HG02678 (cell line): Measurements from ENCODE around the gene MYOM1.

Experiments used
- ATAC-seq: cut with Tn5 transposase; IDR thresholded peaks from one replicate; pipeline ENCODE4 v1.9.1; 2021; ENCODE audit warnings: mild to moderate bottlenecking, moderate library complexity; ENCODE audit not compliant: unreplicated experiment

The MYOM1 gene

DNA sequence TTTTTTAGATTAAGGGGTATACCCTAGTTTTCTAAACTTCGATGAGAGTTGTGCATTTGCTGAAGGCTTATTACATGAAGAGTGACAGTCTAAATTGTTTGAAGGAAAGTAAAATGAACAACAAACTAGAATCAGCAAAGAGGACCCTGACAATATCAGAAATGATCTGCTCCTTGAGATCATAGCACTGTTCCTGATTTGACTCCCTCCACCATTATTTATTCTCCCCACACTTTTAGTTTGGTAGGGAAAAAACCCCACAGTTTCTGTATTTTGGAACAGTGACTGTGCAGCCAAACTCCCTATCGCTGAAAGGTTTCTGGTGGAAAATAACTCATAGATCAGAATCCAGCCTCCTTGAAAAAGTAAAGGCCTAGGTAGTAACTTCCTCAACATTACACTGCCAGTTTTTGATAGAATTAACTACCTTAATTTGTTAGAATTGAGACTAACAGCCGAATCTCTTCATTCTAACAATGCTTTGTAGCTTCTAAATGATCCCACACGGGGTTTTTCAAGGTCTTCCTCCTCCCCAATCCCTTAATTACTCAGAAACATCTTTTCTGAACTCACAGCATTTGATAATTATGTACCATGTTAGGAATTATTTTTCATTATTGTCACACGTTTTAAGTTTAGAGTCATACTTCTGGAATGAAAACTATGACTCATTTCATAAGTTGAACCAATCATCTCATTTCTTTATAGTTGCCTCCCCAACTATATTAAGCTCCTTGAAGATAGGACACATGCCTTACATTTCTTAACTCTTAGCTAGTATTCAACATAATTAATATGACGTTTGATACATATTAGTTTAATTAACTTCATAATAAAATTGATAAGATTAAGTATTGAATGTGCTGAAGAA, 30.7 kb upstream of the MYOM1 start:
- ATAC-seq, result no peak

GRCh38 chr18:3248658-3249359, 29.0 kb upstream of the MYOM1 start:
- ATAC-seq, result no peak

DNA sequence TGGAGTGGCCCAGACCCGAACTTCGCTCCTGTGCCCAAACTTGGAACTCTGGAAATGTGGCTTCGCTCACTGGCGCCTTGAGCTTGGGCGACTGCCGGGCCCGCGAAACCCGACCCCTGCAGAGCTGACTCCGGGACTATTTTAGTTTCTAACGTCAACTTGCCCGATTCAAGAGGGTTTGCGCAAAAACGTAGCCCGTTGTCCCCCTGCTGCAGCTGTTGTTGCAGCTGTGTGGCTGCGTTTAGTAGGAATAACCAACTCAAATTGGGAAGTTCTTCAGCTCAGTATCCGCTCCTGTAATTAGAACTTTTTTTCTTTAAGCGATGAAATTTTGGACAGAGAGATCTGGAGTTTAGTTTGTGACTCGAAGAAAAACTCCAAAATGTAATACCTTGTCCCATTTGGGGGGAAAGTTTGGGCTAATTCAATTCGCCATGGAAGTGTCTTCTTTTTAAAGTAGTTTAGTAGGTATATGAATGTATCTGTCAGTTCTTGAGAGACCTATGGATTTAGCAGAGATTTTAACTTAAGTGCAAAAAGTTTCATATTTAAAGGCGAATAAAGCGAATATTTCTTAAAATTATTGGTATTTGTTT, 28.4 kb upstream of the MYOM1 start:
- peak; percentile 0 for ATAC-seq

DNA sequence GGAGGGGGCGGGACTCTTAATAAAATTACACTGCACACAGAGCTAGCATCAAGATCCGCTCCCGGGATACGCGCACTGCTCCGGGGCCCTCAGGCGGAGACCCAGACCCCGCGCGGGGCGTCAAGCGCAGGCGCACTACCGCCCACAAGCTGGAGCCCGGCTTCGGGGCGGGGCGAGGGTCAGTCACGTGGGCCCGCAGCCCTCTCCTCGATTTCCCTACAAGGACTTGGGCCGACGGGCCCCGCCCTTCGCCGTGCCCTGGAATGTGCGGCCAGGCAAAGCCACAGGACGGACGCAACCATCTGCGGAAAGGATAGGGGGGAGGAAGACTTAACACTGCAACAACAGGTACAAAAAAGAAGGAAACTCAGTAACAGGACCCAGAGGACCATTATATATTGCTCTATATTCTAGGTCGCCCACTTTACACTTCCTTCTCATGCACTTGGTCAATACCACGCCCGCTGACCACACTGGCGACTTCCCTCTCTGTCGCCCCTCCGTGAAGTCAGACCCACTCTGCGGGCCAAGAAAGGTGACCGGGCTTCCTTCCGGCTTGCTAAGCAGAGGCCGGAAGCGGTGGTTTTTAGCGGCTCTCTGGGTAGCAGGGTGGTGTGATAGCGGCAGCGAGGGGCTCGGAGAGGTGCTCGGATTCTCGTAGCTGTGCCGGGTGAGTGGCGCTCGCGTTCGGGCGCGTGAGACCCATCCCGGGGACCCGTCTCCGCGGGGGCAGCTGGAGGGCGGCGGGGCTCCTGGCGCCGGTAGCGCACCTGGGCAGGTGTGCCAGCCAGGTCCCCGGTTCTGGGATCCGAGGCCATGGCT, 27.7 kb upstream of the MYOM1 start, which contains the start of gene MYL12A:
Gene MYL12A (plus strand): TSS at position 562 of the 822 bp plus-strand sequence. CDS start 5,447 bp downstream, outside the sequence.
- ATAC-seq, result peak; percentile 81

GRCh38 chr18:3246635-3247239, 27.0 kb upstream of the MYOM1 start:
- no peak for ATAC-seq

DNA sequence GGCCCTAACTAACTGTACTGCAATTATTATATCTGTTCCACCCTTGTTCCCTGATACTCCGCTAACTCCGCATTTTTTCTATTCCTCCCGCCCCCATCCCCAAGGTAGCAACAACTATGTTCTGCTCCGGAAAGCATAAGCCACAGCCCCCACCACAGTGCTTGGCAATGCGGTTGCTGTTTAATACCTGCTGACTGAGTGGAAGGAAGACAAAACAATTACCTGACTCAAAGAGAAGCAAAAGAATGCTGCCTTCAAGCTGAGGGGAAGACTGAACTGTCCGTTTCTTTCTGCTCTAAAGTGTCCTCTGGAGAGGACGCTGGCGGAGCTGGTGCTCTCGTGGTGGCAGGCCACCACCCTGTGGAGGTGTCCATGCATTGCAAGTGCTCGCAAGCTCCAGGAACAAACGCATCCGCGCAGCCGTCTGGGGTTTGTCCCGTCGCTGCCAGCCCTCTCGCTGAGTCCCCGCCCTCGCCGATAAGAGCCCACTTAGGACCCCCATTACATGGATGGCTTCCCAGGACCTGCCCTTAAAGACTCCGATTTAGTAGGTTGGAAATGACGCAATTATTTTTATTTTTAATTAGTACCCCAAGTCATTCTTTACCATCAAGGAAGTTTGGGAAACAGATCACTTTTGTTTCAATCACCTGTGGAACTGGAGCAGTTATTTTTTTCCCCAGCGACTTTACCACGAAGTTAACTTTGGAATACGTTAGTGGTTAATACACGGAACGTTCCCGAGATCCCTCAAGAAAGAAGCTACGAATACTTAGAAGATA, 26.3 kb upstream of the MYOM1 start:
- peak; percentile 50 for ATAC-seq

DNA sequence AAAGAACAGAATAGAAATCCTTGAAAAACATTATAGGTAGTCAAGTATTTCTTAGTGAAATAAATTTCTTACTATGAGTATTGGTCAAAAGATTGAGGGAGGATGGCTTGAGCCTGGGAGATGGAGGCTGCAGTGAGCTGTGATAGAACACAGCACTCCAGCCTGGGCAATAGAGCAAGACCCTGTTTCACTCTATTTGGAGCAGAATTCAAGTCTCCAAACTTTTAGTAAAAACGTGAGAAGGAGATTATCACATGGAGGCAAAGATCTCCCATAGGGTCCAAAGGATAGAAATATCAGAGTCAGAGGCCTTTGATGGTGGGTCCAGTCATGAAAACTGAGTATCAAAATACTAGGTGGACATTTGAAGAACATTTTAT, 25.4 kb upstream of the MYOM1 start:
- no peak for ATAC-seq

DNA sequence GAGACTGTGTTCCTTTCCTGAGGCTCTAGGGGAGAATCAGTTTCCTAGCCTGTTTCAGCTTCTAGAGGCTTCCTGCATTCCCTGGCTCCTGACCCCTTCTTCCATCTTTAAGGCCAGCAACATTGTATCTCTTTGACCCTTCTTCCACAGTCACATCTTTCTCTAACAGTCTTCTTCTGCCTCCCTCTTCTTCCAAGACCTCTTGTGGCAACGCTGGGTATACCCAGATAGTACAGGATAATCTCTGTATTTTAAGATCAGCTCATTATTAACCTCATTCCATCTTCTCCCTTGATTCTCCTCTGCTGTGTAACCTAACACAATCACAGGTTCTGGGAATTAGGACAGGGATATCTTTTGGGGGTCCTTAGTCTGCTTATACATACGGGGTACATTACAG, 19.0 kb upstream of the MYOM1 start:
- no peak for ATAC-seq

- no peak for ATAC-seq
These were observed 16.7 kb upstream of the MYOM1 start for GRCh38 chr18:3236470-3236869.

DNA sequence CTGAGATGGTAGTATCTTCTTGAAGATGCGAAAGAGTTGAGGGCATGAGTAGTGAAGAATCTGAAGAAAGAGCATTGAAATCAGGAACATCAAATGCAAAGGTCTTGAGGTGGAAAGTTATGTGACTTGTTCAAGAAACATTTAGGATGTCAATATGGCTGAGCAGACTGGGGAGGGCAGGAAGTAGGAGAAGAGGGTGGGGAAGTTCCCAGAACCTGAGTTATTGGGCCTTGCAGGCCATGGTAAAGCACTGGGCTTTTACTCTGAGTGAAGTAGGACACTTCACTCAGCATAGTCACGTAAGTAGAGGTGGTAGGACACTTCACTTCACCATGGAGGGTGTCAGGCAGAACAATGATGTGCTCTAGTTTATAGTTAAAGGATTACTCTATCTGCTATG, 16.1 kb upstream of the MYOM1 start:
- ATAC-seq, result no peak

- ATAC-seq, result no peak
These were observed 14.7 kb upstream of the MYOM1 start for GRCh38 chr18:3234457-3234856.

- ATAC-seq, result no peak
These were observed 13.8 kb upstream of the MYOM1 start for GRCh38 chr18:3233433-3234168.

DNA sequence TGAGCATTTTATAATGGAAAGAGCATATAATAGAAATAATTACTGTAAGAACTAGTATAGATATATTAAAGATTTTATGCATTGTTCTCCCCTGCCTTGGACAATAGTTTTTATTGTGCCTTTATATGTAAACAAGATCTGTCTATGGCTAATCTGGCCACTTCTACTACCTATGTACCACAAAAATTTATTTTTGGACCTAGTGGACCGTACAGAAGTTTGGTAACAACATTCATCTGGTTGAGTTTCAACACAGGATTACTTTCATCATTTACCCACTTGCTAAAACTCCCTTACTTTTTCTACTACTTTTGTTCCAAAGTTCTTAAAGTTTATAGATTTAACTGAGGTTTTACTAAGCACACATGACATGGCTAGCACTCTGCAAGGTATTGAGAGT, 13.2 kb upstream of the MYOM1 start:
- no peak for ATAC-seq

DNA sequence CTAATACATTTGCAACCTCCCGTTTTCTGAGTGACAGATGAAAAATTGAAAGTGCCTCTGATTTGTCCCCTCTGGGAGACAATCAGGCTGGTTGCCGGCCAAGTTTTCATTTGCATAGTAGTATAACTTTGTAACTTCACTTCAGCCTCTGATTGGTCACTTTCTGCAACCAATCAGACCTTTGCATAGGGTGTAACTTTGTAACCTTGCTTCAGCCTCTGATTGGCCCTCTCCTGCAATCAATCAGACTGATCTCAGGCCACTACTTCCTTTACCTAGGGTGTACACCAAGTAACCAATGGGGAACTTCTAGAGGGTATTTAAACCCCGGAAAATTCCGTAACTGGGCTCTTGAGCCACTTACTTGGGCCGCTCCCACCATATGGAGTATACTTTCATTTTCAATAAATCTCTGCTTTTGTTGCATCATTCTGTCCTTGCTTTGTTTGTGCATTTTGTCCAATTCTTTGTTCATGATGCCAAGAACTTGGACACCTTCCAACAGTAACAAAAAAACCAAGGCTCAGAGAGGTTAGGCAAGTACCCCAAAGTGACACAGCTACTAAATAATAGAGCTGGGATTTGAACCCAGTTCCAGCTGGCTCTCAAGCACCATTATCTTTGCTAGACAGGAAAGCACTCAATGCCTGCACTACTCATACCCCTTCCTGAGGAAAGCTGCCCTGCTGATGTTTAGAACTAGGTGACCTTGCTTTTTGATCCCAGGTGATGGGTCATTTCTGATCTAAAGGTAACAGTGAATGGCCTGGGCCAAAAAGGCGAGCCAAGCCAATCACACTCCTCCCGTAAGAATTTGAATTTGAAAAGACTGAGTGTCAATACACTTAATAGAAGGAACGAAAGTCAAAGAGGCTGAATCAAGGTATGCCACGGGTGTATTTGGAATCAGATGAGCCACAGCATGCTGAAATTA, 10.9 kb upstream of the MYOM1 start:
- no peak for ATAC-seq

DNA sequence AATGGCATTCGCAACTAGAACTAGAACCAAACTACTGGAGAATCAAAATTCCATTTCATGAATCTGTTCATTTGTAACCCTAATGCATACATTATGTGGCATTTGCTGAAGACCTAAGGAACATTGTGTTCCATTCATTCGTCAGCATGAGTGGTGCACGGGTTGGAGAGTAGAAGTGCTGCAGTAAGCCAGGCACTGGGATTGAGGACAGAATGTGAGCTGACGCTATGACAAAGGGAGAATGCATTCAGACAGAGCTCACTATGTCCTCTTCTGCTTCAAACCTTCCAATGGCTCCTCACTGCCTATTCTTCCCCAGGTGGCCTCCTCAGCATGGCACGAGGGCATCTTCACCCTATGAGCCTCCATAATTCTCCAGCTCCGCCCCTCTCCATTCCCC, 6.3 kb upstream of the MYOM1 start:
- no peak for ATAC-seq

DNA sequence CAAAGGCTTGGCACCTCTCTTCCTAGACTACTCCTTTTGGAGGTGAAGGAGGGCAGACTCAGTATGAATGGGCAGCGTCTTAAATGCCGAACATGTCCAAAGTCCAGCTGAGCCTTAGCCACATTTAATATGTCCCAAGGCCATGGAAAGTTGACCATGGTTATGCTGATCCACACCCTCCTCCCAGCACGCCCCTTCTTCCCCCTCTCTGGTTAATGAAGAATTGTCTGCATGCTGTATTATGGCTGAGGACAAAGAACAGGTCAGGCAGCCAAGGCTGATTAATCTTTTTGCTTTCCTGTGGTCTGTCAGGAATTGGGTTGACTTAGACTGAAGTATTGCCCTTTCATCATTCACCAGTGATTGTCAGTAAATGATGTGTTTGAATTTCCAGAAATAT, 5.8 kb upstream of the MYOM1 start:
- ATAC-seq, result no peak

DNA sequence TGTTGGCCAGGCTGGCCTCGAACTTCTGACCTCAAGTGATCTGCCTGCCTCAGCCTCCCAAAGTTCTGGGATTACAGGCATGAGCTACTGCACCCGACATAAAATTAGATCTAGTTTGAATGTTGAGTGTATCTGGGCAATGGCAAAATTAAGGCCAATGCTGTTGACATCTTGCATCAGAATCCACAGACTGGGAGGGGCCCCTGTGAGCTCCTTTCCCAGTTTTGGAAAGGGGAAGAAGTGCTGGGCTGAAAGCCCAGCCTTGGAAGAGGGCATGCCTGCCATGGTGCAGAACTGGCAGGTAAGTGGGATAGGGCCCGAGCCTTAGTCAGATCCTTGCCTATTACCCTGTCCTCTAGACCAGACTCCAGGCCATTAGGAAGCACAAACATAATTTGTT, 4.5 kb upstream of the MYOM1 start:
- ATAC-seq, result no peak

- ATAC-seq, result no peak
These were observed 3.6 kb upstream of the MYOM1 start for GRCh38 chr18:3223356-3223755.
